DMS153 treated with DMSO at 0.1 percent for 48 hours (cell line): Measurements from ENCODE around the gene COMT.
"Not testable (repeated sequence)": the region's sequence is repeated elsewhere in the genome, so short reads cannot be mapped to it uniquely, and the experiment has no call there.

Experiments used
- DNase-seq: peaks from one replicate; lab custom pipeline; 2025; ENCODE audit not compliant: unreplicated experiment; lab: John Stamatoyannopoulos, UW

COMT gene

DNA sequence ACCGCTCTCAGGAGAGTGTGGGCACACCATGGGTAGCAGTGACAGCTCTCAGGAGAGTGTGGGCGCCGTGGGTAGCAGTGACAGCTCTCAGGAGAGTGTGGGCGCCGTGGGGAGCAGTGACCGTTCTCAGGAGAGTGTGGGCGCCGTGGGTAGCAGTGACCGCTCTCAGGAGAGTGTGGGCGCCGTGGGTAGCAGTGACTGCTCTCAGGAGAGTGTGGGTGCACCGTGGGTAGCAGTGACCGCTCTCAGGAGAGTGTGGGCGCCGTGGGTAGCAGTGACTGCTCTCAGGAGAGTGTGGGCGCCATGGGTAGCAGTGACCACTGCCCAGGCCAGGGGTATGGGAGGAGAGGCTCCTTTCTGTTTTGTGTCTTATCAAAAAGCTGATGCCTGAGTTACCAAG lies 33.7 kb upstream of the COMT start:
- DNase-seq, result not testable (repeated sequence)

DNA sequence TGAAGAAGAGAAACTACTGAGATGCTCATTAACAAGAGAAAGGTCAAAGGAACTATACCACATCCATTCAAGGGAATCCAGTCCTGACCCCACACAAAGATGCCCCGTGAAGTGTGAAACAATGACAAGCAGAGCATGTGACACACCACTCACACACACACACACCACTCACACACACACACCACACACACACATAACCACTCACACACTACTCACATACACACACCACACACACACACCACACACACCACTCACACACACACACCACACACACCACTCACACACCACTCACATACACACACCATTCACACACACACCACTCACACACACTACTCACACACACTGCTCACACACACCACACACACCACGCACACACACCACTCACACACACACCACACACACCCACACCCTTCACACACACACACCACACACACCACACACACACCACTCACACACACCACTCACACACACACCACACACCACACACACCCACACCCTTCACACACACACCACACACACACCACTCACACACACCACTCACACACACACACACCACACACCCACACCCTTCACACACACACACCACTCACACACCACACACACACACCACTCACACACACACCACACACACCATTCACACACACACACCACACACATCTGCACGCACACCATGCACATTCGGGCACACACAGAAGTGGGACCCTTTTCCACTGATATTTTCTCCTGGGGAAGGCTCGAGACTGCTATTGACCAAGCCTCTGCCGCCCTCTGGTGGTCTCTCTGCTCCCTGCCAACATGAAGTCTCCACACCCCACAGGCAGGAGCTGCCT lies 32.0 kb upstream of the COMT start:
- peak; percentile 64 for DNase-seq

DNA sequence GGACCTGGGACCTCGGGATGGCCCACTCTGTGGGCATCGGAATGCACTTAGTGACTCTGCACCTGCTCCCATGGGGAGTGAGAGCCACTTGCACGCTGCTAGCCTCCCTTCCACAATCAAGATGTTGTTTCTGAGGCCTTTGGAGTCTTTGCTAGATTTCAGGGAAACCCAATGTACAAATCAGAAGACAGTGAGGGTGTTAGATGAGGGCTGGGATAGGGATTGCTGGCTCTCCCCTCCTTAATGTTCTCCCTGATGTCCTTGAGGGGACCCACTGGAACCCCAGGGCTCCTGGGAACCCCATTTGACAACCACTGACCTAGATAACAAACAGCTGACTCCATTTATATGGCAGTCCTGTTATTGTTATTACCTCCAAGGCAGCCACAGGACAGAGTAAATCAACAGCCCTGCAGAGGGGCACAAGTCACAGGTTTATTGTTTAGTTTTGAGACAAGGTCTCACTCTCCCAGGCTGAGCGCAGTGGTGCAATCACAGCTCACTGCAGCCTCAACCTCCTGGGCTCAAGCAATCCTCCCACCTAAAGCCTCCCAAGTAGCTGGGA lies 31.3 kb upstream of the COMT start:
- no peak for DNase-seq

DNA sequence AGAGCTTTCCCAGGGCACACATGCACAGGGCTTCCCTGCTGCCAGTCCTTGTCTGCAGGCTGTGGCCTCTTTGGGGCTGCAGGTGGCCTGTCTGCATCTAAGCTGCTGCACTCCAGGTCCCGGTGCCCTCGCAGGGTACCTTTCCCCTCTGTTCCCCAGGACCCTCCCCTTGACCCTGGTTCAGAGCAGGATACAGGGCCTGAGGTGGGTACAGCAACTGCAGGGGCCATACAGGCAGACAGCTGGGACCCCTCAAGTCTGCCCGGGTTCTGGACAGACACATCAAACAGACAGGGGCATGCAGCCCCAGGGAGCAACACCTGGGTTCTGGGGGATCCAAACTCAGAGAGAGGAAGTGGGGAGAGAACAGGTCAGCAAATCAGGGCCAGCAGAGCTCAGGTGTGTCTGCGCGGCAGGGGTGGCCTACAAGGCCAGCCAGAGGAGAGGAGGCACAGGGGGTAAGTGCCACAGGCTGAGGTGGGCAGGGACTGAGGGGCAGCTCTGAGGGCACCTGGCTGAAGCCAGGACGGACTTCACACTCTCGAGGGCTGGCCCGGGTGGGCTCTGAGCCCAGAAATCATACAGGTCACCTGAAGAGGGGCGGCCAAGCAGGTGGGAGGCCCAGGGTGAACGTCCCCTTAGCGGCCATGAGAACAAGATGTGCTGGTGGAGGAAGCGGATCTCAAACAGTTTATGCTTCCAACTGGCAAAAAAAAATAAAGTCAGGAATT lies 29.9 kb upstream of the COMT start:
- DNase-seq, result no peak

DNA sequence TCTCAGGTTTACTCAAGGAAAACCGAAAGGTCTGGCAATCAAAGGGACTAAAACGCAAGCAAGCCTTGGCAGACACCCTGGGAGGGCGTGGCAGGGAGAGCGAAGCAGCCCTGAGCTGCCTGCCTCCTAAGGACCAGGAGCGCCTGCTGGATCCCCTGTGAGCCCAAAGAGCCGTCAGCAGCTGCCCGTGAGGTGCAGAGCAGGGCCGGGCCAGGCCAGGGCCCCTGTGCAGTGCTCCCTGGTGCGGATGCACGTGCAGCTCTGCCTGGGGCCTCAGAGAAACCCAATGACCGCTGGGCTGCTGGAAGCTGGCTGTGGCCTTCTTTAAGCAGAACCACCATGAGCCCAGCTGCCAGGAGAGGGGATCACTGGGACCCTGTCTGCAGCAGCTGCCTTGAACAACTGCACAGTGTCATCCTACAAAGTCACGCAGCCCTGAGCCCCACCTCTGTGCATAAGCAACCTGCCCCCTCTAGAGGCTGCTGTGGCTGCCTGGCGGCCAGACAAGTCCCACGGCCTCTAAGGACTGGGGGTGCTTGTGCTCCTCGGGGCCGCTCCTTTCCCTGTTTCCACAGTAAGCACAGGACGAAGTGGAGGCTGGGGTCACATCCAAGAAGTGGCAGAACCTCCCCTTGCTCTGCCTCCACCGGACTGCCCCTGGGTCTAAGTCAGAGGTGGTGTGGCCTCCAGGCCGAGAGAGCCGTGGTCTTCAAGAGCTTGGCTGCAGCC lies 29.1 kb upstream of the COMT start:
- DNase-seq, result no peak

DNA sequence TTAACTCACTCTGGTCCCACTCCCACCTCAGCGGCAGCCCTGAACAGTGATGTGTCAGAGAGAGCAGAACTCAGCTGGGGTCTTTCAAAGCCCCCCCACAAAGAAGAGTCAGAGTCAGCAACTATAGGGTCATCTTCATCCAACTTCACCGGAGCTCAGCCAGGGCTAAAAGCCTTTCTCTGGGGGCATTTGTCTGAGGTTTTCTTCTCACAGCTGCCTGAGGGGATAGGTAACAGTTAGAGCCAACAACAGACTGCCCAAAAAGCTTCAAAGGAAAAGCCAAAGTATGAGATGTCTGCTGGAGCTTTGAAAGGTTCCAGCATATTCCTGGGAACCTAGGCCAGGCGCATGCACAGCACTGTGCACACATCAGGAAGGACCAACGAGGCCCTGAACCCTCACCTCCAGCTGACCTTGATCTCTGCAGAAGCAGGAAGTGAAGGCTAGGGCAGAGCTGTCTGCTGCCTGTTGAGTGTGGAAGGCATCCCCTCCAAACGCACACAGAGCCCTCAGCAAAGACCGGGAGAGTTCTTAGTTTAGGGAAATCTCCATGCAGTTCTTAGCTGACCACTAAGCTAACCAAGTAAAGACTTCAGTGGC lies 28.1 kb upstream of the COMT start:
- no peak for DNase-seq

DNA sequence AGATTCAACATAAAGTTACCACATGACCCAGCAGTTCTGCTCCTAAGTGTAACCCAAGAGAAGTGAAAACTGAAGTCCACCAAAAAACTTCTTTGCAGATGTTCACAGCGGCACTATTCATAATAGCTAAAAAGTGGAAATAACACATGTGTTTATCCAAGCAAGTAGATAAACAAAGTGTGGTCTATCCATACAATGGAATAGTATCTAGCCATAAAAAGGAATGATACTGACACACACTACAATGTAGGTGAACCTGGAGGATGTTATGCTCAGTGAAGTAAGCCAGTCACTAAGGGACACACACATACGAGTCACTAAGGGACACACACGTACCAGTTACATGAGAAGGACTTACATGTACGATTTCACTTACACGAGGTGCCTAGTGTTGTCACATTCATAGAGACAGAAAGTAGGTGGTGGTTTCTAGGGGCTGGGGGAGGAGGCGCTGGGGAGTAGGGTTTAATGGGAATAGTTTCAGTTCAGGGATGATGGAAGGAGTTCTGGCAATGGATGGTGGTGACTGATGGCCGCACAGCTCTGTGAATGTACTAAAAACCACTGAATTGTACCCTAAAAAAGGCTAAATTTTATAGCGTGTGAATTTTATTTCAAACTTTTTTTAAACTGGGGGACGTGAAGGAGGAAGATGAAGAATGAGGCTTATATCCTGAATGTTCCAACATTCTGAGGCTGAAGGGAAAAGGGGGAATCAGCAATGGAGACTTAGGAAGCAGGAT lies 27.2 kb upstream of the COMT start:
- no peak for DNase-seq

DNA sequence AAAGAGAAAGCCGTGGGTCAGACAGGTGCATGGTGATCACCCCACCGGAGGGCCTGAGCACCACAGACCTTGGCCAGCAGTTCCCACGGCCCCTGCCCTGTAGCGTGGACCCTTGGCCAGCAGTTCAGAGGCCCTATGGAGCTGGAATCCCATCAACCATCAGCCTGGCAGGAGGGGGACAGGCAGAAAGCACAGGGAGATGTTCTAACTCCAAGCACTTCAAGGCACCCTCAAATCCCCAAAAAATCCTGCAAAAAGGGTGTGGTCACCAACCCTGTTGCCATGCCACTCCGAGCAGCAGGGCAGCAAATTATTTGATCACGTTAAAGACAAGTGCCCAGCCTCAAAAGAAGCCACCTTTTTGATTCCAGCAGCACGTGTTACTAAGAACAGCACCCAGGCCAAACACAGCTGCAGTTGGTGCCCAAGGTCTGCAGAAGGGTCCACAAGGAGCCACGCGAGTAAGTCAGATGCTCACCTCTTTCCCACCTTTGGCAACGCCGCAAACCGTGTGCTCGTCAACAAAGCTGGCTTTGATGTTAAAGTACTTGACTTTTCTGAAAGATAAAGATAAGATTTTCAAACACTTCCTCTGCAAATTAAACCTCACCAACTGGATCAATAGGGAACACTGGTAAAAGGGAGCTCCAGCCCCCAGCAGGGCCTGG lies 26.2 kb upstream of the COMT start:
- no peak for DNase-seq

DNA sequence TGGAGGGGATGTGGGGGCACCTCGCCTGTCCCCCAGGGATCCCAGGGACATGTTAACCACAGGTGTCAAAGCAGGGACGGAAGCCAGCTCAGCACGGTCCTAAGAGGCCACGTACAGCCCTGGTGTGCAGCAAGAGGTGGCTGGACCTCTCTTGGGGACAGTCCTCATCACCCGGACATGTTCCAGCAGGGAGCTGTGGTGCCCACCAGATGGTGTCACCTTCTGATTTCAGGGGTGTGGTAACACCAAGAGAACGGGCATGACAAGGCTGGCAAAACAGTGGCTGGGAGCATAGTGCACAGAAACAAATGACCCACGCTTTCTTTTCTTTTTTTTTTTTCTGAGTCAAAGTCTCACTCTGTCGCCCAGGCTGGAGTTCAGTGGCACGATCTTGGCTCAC lies 25.6 kb upstream of the COMT start:
- no peak for DNase-seq

DNA sequence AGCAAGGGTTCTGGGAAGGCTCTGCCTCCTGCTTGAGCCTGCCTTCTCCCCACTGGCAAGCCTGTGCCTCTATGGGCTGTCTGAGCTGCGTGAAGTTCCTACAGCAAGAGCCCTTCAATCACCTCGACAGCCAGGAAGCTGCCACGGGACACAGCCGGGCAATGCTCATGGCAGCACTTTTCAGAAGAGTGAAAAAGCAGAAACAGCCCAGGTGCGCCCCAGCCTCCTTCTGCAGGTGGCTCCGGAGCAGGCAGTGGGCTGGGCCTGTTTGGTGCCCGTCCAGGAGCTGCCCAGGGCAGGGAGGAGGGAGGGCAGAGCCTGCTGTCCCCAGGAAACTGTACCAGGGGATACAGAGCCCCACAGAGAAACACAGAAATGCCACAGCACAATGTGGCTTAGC lies 24.6 kb upstream of the COMT start:
- no peak for DNase-seq

DNA sequence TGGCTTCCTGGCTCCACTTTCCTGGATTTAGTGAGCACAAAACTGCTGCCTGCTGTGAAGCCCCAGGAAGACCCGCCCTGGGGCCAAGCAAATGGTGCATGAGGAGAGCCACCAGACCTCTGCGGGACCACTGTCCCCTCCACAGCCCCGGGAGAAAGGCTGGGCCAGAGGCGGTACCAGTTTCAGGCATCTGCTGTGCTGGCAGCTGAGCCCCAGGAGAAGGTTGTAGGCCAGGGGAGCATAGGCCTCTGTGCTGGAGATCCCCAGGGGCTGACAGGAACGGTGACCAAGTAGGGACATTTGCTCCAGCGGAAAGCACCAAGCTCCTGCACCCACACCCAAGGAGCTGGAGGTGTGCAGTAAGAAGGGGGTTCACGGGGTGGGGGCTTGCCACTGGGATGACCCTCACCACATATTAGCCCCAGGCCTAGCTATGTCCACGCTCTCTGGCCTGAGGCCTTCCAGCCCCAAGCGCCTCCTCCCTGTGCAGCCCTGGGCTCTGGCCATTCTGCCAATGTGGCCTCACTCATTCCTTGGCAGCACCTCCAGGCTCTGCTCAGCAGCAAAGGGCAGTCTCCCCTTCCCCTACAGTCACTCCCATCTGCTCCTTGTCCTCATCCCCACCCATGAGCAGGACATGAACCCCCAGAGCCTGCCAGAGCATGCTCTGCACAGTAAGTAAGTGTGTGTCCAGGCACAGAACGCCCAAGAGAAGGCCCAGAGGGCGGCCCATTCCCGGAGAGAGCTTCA lies 24.0 kb upstream of the COMT start:
- no peak for DNase-seq

DNA sequence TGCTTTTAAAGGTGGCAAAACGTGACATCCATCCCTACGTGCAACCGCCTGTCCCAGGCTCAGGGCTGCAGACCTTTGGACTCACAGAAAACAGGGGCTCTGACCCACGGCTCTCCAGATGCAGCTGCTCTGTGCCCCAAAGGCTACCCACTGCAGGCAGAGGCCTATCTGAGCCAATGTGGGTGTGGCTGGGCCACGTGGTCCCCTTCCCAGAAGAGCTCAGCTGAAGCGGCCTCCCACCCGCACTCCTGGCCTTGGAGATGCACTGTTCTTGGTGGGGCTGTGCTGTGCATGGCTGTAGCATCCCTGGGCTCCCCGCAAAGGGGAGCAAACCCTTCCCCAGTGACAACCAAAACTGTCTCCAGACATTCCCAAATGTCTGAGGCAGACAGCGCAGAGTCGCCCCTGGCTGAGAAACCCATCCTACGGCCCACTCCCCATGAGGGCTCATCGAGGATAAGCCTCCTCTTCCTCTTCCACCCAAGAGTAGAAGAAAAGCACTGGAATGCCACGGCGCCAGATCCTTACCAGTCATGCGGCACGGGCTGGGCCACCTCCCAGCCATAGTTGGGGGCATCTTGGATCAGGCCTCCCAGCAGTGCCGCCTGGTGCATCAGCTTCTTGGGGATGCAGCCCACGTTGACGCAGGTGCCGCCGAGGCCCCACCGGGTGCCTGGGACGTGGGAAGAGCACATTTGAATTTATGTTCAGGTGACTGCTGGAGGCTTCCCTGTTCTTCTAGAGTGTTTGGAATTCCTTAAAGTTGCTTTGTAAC lies 23.1 kb upstream of the COMT start:
- DNase-seq, result no peak

DNA sequence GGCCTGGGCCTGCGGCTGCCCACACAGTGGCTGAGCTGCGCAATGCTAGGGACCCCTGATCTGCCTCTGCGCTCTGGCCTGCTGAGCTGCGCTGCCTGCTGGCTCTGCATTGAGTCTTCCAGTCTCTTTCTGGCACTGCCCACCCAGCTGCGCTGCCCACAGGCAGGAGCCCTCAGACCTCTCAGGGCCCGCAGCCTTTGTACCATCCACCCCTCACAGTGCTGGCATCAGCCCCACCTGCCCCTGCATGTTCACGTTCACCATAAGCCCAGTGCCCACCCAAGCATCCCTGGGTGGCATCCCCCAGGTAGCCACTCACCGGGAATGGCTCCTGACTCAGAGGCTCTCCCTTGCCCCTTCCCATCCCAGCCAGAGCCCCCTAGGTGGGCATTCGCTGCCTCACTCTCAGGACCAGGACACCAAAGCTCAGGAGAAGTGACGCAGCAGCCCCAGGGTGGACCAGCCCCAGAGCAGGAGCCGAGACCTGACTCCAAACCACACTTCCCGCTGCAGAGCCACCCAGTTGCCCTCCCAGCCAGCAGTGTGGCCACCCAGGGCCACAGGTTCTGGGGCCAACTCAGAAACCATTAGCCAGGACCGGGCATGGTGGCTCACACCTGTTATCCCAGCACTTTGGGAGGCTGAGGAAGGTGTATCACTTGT lies 21.7 kb upstream of the COMT start:
- DNase-seq, result no peak

DNA sequence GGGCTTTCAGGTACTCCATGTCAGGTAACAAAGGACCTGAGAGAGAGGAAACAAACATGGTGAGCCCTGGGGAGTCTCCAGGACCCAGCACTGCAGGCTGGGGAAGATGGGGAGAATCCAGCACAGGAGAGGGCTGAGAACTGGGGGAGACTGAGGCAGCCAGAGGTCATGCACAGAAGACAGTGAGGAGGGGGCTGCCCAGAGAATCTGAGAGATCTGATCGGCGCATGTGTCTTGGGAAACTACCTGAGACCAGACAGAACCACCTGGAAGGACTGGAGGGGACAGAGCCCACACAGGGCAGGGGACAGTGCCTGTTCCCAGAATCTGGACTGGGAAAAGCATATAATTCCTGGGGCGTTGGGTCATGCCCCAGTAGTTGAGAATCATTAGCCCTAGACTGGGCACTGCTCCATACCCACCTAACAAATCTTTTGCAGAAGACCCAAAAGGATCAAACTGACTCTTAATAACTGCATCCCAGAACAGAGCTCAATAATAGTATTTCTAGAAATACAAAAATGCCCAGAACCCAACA lies 20.0 kb upstream of the COMT start:
- no peak for DNase-seq

DNA sequence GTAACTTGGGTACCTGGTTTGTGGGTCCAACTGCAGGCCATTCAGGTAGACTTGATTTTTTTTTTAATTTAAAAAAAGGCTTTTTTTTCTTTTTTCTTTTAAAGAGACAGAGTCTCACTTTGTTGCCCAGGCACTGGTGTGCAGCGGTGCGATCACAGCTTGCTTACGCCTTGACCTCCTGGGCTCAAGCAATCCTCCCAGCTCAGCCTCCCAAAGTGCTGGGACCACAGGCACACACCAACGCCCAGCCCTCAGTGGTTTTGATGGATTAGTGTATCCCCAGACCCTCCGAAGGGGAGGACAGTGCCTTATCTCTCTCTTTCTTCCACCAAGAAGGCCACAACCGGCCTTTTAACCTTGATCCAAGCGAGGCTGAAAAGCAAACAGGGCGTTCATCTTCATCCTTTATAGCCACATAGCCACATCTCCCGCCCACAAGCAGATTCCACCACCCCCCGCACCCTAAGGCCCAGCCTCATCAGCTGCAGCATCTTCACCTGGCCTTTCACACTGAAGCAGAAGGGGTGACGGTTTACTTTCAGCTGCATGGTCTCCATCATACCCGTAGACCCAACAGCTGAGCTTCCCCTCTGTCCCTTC lies 17.6 kb upstream of the COMT start:
- DNase-seq, result no peak

DNA sequence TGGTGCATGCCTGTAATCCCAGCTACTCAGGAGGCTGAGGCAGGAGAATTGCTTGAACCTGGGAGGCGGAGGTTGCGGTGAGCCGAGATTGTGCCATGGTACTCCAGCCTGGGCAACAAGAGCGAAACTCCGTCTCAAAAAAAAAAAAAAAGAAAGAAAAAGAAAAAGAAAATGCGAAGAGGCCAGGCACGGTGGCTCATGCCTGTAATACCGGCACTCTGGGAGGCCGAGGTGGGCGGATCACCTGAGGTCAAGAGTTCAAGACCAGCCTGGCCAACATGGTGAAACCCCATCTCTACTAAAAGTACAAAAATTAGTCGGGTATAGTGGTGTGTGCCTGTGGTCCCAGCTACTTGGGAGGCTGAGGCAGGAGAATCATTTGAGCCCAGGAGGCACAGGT lies 15.5 kb upstream of the COMT start:
- DNase-seq, result not testable (repeated sequence)

DNA sequence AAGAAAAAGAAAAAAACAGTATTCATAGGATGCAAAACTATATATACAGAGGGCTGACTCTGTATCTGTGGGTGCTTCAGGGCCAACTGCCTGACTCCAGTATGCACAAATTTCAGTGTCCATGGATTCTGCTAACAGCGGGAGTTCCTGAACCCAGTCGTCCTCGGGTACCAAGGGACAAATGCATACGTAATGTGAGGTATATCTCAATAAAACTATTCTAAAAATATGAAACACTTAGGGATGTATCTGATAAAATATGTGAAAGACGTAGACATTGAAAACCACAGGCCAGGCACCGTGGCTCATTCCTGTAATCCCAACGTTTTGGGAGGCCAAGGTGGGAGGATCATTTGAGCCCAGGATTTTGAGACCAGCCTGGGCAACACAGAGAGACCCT lies 13.9 kb upstream of the COMT start:
- DNase-seq, result no peak
